HG02642 (cell line): ENCODE results near the gene CD99L2.
"Not testable (repeated sequence)": the region's sequence is repeated elsewhere in the genome, so short reads cannot be mapped to it uniquely, and the experiment has no call there.

Experiments
- ATAC-seq: cut with Tn5 transposase; IDR thresholded peaks from one replicate; pipeline ENCODE4 v1.9.1; 2021; ENCODE audit warnings: mild to moderate bottlenecking; ENCODE audit not compliant: unreplicated experiment, poor library complexity

Gene CD99L2

DNA sequence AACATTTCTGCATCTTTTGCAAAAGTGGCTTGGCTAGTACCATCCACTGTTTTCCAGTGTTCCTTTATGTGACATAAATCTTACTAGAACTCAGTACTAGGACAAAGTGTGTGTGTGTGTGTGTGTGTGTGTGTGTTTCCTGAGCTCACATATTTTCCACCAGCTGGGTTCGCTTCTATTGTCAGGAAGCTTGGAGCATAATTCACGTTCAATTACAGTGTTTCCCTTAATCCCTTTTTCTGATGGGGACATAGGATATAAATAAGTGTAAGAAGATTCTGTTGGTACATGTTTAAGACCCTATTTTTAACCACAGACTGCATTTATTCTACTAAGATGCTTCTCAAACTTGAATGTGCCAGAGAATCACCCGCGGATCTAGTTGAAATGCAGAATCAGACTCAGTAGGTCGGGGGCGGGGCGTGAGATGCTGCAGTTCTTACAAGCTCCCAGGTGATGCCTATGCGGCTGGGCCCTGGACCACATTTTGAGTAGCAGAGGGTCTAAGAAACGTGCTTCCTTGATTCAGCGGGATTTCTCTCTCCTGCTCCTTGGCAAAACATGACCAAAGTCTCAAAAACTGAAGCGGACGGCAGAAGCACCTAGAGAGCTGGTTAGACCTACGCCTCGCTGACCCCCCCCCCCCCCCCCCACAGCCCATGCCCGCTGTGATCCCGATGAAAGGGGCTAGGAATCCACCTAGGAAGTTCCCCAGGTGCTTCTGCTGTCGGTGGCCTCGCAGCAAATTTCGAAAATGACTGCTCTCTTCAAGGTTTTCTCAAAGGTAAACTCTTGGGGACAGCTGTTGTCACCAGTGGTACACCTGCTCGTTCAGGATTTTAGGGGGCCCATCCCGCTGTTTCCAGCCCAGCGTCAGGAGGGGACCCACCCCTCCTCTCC lies 797 bp downstream of the CD99L2 start:
- no peak for ATAC-seq

- no peak for ATAC-seq
Measured at GRCh38 chrX:150896632-150897031, 1.8 kb downstream of the CD99L2 start.

GRCh38 chrX:150893936-150894335 lies 4.5 kb downstream of the CD99L2 start:
- no peak for ATAC-seq

DNA sequence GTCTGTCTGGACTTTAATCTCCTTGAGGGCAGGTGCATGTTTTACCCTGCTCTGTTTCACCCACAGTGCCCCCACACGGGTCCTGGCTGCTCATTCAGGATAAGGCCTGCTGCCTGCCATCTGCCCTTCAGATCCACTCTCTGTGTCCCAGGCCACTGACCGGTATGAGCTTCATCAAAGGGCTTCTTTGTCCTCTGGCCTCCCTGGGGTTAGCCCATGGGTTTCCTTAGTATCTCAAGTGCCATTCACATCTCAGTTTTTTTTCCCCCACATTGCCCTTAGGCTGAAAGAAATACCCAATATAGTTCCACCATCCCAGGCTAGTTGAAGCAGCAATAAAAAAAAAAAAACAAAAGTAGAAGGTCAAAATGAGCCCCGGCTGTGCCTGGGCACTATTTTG lies 9.3 kb downstream of the CD99L2 start:
- ATAC-seq, result no peak

GRCh38 chrX:150887906-150888465 lies 10.5 kb downstream of the CD99L2 start:
- ATAC-seq, result no peak

- ATAC-seq, result not testable (repeated sequence)
Measured at GRCh38 chrX:150887268-150887667, 11.2 kb downstream of the CD99L2 start.

DNA sequence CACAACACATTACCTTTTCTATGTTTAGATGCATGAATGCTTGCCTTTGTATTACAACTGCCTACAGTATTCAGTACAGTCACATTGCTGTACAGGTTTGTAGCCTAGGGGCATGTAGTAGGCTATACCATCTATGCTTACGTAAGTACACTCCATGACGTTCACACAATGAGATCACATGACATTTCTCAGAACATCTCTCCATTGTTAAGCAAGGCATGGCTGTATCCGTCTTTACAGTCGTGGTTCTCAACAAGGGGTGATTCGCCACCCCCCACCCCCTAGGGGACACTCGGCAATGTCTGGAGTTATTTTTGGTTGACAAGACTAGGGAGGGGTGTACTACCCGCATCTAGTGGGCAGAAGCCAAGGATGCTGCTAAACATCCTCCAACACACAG lies 12.1 kb downstream of the CD99L2 start:
- ATAC-seq, result no peak

DNA sequence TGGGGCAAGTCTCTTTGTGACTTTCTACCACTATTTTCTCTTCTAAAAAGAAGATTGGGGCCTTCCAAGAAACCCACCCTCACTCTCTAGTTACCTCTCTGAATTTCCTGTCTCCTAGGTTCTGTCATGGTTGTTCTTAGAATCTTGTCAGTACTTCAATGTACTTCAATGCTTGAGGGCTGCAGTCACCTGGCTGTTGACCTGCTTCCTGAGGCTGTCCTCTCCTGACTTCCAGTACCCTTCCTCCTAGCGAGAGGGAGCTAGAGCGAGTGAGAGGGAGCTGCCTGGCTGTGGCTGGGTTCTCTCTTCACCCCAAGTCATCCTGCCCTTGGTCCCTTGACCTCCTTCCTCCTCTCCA lies 17.7 kb downstream of the CD99L2 start:
- no peak for ATAC-seq

- ATAC-seq, result peak; percentile 86
Measured at GRCh38 chrX:150879855-150880807, 18.3 kb downstream of the CD99L2 start.

- not testable (repeated sequence) for ATAC-seq
Measured at GRCh38 chrX:150875621-150876020, 22.8 kb downstream of the CD99L2 start.

DNA sequence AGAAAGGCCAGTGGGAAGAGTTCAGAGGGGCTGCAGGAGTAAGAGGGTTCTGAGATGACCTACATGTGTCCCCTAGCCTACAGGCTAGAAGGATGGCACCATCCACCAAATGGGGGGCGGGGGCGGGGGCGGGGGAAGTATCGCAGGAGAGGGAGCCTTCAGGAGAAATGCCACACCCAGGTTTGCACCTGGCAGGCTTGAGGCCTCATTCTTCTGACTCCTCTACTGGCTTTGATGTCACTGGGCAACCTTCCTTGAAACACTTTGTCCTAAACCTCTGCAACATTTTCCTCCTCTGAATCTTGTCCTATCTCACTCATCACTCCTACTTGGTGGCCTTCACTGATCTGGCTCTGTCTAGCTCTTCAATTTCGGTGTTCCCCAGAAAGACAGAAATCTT lies 24.0 kb downstream of the CD99L2 start:
- ATAC-seq, result no peak

- peak; percentile 61 for ATAC-seq
Measured at GRCh38 chrX:150873616-150874015, 24.9 kb downstream of the CD99L2 start.

DNA sequence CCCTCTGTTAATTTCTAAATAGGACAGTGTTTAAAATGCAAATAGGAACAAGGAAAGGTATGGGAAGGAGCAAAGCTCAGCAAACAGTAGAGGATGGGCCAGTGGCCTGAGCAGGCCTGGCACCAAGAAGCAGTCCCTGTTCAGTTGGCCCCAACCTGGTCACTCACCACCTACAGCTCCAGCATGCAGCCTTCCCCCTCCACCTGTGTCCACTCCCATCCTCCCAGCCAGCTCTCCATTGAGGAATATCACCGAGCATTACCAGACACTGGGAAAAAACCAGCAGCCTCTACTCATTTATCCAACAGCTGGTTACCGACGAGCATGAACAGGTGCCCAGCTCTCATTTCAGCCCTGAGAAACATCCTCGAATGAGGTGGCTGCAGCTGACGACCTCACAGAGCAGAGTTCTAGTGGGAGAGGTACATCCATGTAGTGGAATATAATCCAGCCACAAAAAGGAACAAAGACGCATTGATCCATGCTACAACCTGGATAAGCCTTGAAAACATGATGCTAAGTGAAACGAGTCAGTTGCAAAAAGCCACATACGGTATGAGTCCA lies 25.6 kb downstream of the CD99L2 start:
- ATAC-seq, result no peak

GRCh38 chrX:150871341-150871811 lies 27.1 kb downstream of the CD99L2 start:
- no peak for ATAC-seq

DNA sequence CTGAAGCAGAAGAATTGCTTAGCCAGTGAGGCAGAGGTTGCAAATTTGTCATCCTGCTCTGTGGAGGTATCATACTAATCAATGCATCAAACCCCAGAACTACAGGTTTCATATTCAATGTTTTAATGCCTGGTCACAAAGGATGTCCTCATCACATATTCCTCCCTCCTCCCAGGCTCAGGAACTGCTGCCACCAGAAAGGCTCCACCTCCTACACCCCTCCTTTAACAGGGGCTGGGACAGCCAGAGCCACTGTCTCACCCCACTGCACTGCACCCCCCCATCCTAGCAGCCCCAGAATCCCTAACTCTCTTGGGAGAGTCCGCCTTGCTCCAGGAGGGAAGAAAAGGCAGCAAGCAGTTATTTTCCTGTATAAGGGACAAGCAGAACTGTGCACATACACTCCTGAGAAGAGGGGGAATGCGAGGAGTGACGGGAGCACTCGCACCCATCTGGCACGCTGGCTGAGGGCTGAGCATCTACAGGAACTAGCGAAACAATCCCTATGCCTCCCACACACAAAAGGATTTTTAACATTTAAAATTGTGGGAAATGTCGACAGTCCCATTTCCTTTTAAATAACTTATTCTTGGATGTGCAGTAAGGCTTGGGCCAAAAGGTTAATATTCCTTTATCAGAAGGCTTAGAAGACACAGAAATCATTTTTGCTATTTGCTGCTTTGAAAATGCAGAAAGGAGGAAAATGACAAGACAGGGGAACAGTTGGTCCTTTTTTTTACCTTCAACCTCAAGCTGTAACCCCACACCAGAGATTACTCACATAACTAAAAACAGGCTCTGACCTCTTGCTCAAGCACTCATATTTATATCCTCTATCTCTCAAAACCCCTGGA lies 27.8 kb downstream of the CD99L2 start:
- ATAC-seq, result peak; percentile 40

DNA sequence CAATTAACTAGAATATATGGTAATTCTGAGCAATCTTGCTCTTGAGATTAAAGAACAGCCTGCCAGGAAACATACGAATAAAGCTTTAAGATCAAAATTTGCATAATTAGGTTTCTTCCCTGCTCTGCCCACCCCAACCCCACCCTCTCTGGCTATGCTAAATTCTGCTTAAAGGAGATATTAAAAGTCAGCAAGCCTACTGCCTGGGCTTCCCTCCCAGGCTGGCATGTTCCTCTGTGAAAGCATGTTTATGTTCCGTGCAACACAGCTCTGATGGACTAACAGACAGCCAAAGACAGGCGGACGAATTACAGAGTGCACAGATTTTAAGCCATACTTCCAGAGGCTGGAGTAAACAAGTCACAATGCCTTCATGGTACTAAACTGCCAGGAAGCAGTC lies 28.4 kb downstream of the CD99L2 start:
- no peak for ATAC-seq

- ATAC-seq, result no peak
Measured at GRCh38 chrX:150869450-150869849, 29.0 kb downstream of the CD99L2 start.

GRCh38 chrX:150868625-150869024 lies 29.8 kb downstream of the CD99L2 start:
- no peak for ATAC-seq

DNA sequence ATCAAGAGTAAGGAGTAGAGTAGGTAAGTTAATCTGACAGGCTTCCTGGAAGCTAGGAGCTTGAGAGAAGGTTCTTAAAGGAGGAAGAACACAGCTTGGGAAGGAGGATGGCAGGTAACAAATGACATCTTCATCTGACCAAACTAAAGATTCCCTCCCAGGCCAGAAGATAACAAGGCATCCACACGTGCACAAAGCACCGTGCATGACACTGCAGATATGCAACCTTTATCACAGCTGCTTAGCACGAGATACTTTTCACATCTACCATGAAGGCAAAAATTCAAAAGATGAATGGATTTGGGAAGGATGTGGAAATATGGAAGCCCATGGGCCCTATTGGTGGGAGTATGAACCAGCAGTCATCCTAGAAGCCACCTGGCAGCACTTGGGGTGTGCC lies 34.3 kb downstream of the CD99L2 start:
- ATAC-seq, result no peak

GRCh38 chrX:150863191-150863590 lies 35.3 kb downstream of the CD99L2 start:
- ATAC-seq, result no peak
